GM12892 (cell line): ENCODE measurements around the gene G2E3.

ENCODE experiments used
- POLR2A ChIP-seq: IDR thresholded peaks from 2 replicates; pipeline ENCODE4 v1.6.1; 2011; ENCODE audit warnings: low read depth, low read length, control low read depth
- POLR2AphosphoS5 ChIP-seq: IDR thresholded peaks from 2 replicates; pipeline ENCODE4 v1.6.1; 2011; ENCODE audit warnings: low read depth, low read length, control low read depth
- TAF1 ChIP-seq: IDR thresholded peaks from 2 replicates; pipeline ENCODE4 v1.6.1; 2011; ENCODE audit warnings: low read depth, mild to moderate bottlenecking, control low read depth, low read length, borderline replicate concordance

DNA sequence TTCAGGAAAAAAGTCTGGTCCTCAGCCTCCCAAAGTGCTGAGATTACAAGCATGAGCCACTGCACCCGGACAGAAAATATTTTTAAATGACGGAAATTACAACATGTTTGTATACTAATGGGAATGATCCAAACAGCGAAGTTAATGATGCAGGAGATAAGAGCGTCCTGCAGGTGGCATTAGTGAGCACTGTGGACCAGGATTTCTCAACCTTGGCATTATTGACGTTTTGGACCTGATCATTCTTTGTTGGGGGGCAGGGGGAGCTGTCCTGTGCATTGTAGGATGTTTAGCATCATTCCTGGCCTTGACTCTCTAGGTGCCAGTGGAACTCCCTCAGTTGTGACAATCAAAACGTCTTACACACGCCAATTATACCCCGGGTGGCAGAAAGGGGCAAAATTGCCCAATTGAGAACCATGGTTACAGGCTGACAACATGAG, 97.3 kb downstream of the G2E3 start:
- no peak for TF ChIP-seq TAF1
- TF ChIP-seq POLR2AphosphoS5: no peak
- no peak for TF ChIP-seq POLR2A
